Germinal center (tissue), 1 donor: Measurements from ENCODE around the gene KDM6B.
"Not testable (repeated sequence)": the region's sequence is repeated elsewhere in the genome, so short reads cannot be mapped to it uniquely, and the experiment has no call there.

ENCODE experiments used
- DNase-seq: peaks from one replicate; pipeline ENCODE4 v3.0.0; 2012; ENCODE audit warnings: mixed read lengths, low spot score

KDM6B gene

GRCh38 chr17:7833795-7834541 lies at the start of gene KDM6B:
KDM6B (plus strand) TSS chr17:7834217; CDS start chr17:7845555, 11,338 bp downstream.
- peak; percentile 91 for DNase-seq

GRCh38 chr17:7786866-7787265 lies 47.2 kb upstream of the KDM6B start:
- DNase-seq: no peak

GRCh38 chr17:7789131-7789530 lies 44.9 kb upstream of the KDM6B start:
- DNase-seq: no peak

GRCh38 chr17:7790150-7790549 lies 43.9 kb upstream of the KDM6B start:
- no peak for DNase-seq

GRCh38 chr17:7792611-7793010 lies 41.4 kb upstream of the KDM6B start:
- DNase-seq: no peak

GRCh38 chr17:7794075-7794663 lies 39.8 kb upstream of the KDM6B start:
- no peak for DNase-seq

- no peak for DNase-seq
Observed at GRCh38 chr17:7797976-7798375, 36.0 kb upstream of the KDM6B start.

- no peak for DNase-seq
Observed at GRCh38 chr17:7798839-7799238, 35.2 kb upstream of the KDM6B start.

GRCh38 chr17:7803981-7804380 lies 30.0 kb upstream of the KDM6B start:
- DNase-seq: no peak

- no peak for DNase-seq
Observed at GRCh38 chr17:7806587-7806986, 27.4 kb upstream of the KDM6B start.

- no peak for DNase-seq
Observed at GRCh38 chr17:7807206-7807605, 26.8 kb upstream of the KDM6B start.

- DNase-seq: no peak
Observed at GRCh38 chr17:7809086-7809790, 24.8 kb upstream of the KDM6B start.

GRCh38 chr17:7809791-7810343 lies 24.1 kb upstream of the KDM6B start:
- not testable (repeated sequence) for DNase-seq

- DNase-seq: no peak
Observed at GRCh38 chr17:7811251-7811650, 22.8 kb upstream of the KDM6B start.

- DNase-seq: no peak
Observed at GRCh38 chr17:7814969-7815368, 19.0 kb upstream of the KDM6B start.

GRCh38 chr17:7816926-7817642 lies 16.9 kb upstream of the KDM6B start:
- no peak for DNase-seq

GRCh38 chr17:7817643-7817964 lies 16.4 kb upstream of the KDM6B start:
- DNase-seq: no peak

GRCh38 chr17:7818026-7818425 lies 16.0 kb upstream of the KDM6B start:
- DNase-seq: no peak

- DNase-seq: no peak
Observed at GRCh38 chr17:7818746-7819645, 15.0 kb upstream of the KDM6B start.

- no peak for DNase-seq
Observed at GRCh38 chr17:7820231-7820630, 13.8 kb upstream of the KDM6B start.

GRCh38 chr17:7822126-7822525 lies 11.9 kb upstream of the KDM6B start:
- no peak for DNase-seq
